NT2/D1 (cell line): ENCODE measurements around the gene MYL4.

ENCODE experiments used
- SUZ12 ChIP-seq: IDR thresholded peaks from 2 replicates; pipeline ENCODE4 v1.6.1; 2011; ENCODE audit not compliant: insufficient read length, insufficient read depth; ENCODE audit errors: extremely low read depth
- YY1 ChIP-seq: IDR thresholded peaks from 2 replicates; pipeline ENCODE4 v1.6.1; 2011; ENCODE audit not compliant: insufficient read length, insufficient read depth
- ZNF274 ChIP-seq: IDR thresholded peaks from 2 replicates; pipeline ENCODE4 v1.6.1; 2011; ENCODE audit warnings: mild to moderate bottlenecking, low read depth, low read length

- TF ChIP-seq YY1 (no peak), ZNF274 (no peak), SUZ12 (no peak)
Measured at GRCh38 chr17:47243737-47244598, 34.8 kb downstream of the MYL4 start.
